ENCODE measurements around the gene CAGE1.

DNA sequence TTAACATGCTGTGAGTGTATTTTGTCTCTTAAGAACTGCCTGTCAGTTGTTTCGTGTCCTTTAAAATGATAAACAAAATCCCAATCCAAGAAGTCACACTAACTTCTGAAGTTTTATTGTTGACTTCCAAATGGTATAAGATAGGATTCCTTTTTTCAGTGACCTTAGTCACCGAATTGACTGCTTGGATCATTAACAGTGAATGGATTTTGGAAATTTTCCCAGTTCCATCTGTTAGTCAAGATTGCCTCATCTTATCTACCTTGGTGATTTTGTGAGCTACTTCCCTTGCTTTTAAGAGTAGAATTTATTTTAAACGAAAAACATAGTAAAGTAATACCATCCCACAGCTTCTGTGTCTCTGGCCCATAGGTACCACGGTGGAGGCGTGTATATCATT, 15.0 kb upstream of the CAGE1 start:
- no peak for TF ChIP-seq CTCF (IDR thresholded peaks at IDR 0.05)
- TF ChIP-seq ZFX (IDR thresholded peaks at IDR 0.05; ENCODE audit: borderline replicate concordance) = no peak
